Type B pancreatic cell (in vitro differentiated cells): ENCODE measurements around the gene SECISBP2L. TPM values are rescaled to one million over a fixed set of nuclear protein-coding genes. Genes with fewer than 3 reads are reported as not detected.

Experiments used
- DNase-seq: peaks from one replicate; pipeline ENCODE4 v3.0.0; 2021; ENCODE audit warnings: mixed read lengths; ENCODE audit not compliant: unreplicated experiment; ENCODE audit errors: extremely low spot score
- H3K27ac Mint-ChIP-seq: 2 replicates; pipeline ENCODE4 v1.8.0; 2021; ENCODE audit warnings: mild to moderate bottlenecking, mixed read lengths
- H3K27me3 Mint-ChIP-seq: 2 replicates; pipeline ENCODE4 v1.8.0; 2021; ENCODE audit warnings: mixed read lengths
- H3K36me3 Mint-ChIP-seq: 2 replicates; pipeline ENCODE4 v1.8.0; 2021; ENCODE audit warnings: mixed read lengths
- H3K4me1 Mint-ChIP-seq: one replicate; pipeline ENCODE4 v1.8.0; 2021; ENCODE audit warnings: mixed read lengths; ENCODE audit not compliant: unreplicated experiment
- H3K4me3 Mint-ChIP-seq: 2 replicates; pipeline ENCODE4 v1.8.0; 2021; ENCODE audit warnings: mild to moderate bottlenecking, mixed read lengths
- H3K9me3 Mint-ChIP-seq: 2 replicates; pipeline ENCODE4 v1.8.0; 2021; ENCODE audit warnings: mixed read lengths
- long read RNA-seq: library from polyadenylated mRNA; unstranded; transcript quantifications from one replicate; pipeline ENCODE4 v2.0.0, GENCODE V29; 2020
- total RNA-seq: library from RNA; stranded (reverse); gene quantifications from 2 replicates; pipeline ENCODE4 v1.2.1, GENCODE V29; 2021; ENCODE audit warnings: low replicate concordance
- TF ChIP-seq, protein P1 (sequence below): fragments of 200-600 bp; sonication (generic); conservative IDR thresholded peaks from 2 replicates; pipeline ENCODE4 v1.5.0; 2021; ENCODE audit warnings: antibody characterized with exemption, mild to moderate bottlenecking

SECISBP2L gene, protein sequence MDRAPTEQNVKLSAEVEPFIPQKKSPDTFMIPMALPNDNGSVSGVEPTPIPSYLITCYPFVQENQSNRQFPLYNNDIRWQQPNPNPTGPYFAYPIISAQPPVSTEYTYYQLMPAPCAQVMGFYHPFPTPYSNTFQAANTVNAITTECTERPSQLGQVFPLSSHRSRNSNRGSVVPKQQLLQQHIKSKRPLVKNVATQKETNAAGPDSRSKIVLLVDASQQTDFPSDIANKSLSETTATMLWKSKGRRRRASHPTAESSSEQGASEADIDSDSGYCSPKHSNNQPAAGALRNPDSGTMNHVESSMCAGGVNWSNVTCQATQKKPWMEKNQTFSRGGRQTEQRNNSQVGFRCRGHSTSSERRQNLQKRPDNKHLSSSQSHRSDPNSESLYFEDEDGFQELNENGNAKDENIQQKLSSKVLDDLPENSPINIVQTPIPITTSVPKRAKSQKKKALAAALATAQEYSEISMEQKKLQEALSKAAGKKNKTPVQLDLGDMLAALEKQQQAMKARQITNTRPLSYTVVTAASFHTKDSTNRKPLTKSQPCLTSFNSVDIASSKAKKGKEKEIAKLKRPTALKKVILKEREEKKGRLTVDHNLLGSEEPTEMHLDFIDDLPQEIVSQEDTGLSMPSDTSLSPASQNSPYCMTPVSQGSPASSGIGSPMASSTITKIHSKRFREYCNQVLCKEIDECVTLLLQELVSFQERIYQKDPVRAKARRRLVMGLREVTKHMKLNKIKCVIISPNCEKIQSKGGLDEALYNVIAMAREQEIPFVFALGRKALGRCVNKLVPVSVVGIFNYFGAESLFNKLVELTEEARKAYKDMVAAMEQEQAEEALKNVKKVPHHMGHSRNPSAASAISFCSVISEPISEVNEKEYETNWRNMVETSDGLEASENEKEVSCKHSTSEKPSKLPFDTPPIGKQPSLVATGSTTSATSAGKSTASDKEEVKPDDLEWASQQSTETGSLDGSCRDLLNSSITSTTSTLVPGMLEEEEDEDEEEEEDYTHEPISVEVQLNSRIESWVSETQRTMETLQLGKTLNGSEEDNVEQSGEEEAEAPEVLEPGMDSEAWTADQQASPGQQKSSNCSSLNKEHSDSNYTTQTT
- 51.9 and 74.7 TPM in 2 replicates for total RNA-seq
- long read RNA-seq, partial matches to known transcripts = 93 of 109 reads
- long read RNA-seq, other reads (novel, unspliced or antisense) = 16 of 109 reads

DNA sequence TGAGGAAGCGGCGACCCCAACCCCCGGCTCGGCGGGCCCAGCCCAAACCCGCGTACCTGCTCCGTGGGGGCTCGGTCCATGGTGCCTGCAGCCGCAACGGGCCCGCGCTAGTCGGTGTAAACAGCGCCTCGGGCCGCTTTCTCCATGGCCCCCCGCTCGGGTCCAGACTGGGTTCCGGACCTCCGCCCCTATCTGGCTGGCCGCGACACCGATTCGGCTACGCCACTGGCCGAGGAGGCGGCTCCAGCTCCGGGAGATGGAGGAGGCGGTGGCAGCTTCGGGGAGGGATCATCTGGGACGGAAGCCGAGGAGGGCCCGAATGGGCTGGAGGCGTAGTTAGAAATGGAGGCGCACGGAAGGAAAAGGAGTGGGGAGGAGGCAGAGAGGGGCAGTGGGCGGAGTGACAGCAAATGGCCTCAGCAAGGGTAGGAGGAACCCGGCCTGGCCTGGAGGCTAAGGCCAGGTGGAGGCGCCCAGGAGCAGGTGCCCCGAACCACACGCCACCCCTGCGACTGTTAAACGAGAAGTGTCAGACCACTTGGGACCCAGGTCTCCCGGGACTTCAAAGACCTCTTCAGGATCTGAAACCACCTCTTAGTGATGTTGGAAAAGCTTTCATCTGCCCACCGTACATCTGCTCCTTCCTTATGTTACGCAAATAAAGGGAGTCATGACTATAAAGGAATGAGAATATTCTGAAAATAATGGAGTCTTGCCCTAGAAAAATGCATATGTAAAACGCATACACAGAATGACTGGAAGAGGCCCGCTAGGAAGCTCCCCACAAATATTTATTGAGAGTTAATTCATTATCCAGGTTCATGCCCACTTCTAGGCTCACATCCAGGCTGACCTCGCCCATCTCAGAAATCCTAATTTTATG, at the start of gene SECISBP2L:
Gene SECISBP2L (minus strand): TSS at position 227 of the 883 bp plus-strand sequence. CDS start 147 bp downstream, at position 80.
- H3K4me3 Mint-ChIP-seq = peak within 1 kb of the TSS; percentile 99
- H3K36me3 Mint-ChIP-seq = no peaks in the 10 kb centered on the region
- H3K9me3 Mint-ChIP-seq = no peaks in the 10 kb centered on the region
- H3K27ac Mint-ChIP-seq = peak within 1 kb of the TSS; percentile 88
- TF ChIP-seq, protein P1, sequence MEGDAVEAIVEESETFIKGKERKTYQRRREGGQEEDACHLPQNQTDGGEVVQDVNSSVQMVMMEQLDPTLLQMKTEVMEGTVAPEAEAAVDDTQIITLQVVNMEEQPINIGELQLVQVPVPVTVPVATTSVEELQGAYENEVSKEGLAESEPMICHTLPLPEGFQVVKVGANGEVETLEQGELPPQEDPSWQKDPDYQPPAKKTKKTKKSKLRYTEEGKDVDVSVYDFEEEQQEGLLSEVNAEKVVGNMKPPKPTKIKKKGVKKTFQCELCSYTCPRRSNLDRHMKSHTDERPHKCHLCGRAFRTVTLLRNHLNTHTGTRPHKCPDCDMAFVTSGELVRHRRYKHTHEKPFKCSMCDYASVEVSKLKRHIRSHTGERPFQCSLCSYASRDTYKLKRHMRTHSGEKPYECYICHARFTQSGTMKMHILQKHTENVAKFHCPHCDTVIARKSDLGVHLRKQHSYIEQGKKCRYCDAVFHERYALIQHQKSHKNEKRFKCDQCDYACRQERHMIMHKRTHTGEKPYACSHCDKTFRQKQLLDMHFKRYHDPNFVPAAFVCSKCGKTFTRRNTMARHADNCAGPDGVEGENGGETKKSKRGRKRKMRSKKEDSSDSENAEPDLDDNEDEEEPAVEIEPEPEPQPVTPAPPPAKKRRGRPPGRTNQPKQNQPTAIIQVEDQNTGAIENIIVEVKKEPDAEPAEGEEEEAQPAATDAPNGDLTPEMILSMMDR = peak; percentile 36
- H3K4me1 Mint-ChIP-seq = no peaks in the 10 kb centered on the region
- DNase-seq = peak; percentile 92
- H3K27me3 Mint-ChIP-seq = no peaks in the 10 kb centered on the region

DNA sequence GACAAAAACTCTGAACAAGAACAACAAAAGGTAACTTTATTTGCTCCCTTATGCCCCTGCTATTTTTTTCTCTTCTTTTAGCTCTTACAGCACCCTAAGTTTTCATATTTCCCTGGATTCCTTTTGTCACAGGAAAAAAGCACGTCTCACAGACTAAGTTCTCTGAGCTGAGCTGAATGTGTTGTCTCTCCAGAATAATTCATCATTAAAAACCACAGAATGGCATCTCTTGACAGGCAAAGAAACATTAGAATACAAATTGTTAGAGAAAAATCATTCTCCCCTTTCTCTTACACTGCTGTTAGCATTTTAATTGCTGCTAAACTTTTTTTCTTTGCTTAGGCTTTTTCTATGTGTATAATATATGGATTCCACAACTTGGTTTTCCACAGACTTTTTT, 48.7 kb upstream of the SECISBP2L start:
- no peak overlapping the region for H3K27ac Mint-ChIP-seq
- H3K9me3 Mint-ChIP-seq = no peaks in the 10 kb centered on the region
- H3K27me3 Mint-ChIP-seq = no peaks in the 10 kb centered on the region
- TF ChIP-seq, protein P1 = no peak
- H3K4me3 Mint-ChIP-seq = no peak overlapping the region
- no peaks in the 10 kb centered on the region for H3K4me1 Mint-ChIP-seq
- no peaks in the 10 kb centered on the region for H3K36me3 Mint-ChIP-seq
- no peak for DNase-seq

DNA sequence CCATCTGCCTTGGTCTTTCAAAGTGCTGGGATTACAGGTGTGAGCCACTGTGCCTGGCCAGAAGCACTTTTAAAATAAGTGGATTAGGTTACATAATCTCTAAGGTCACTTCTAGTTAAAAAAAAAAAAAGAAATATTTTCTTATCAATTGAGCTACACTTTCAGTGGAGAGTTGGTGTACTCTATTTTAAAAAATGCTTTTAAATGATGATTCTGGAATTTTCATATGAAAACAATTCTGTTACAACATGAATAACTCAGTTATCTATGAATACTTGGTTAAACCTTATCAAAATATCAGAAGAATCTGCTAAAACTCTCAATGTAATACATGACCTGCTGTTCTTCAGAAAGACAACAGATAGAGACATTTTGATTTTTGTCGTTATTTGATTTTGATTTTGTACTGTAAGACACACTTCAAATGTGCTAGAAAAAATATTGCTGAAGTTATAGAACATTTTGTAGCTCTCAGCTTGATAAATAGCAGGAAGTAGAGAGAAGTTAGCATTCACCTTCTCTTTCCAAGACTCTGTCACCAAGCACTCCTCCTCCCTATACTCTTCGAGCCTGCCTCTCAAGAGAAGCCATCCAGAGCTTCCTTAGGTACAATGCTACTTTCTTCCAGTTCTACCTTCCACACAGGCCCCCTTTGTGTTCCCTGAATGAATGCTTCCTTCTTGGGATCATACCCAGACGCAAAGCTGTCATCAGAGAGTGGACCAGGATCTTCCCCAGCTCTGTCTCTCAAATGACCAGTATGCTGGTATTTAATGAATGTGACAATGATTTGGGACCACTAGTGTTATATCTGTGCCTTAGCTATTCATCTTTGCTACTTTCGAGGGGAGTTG, 47.2 kb upstream of the SECISBP2L start:
- H3K9me3 Mint-ChIP-seq = no peaks in the 10 kb centered on the region
- no peak for DNase-seq
- TF ChIP-seq, protein P1 = no peak
- H3K27ac Mint-ChIP-seq = no peak overlapping the region
- H3K4me3 Mint-ChIP-seq = no peak overlapping the region
- no peaks in the 10 kb centered on the region for H3K36me3 Mint-ChIP-seq
- no peaks in the 10 kb centered on the region for H3K4me1 Mint-ChIP-seq
- H3K27me3 Mint-ChIP-seq = no peaks in the 10 kb centered on the region

DNA sequence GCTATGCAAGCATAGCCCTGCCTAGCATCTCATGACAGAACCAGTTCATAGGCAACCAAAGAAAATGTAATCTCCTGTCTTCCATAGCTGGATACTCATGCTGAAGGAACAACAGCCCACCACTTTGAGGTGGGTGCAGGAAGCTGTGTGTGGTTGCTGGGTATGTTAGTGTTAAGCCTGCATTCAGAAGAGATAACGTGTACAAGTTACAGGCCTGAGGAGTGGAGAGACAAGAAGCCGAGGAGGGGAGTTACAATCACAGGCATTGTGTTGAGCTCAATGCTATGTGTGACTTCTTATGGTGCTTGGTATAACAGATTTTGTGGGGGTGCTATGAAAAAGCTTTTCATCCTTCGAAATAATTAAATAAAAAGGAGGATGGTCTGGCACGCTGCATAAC, 42.8 kb upstream of the SECISBP2L start:
- no peaks in the 10 kb centered on the region for H3K4me1 Mint-ChIP-seq
- no peaks in the 10 kb centered on the region for H3K36me3 Mint-ChIP-seq
- H3K4me3 Mint-ChIP-seq = no peak overlapping the region
- DNase-seq = no peak
- TF ChIP-seq, protein P1 = no peak
- H3K27ac Mint-ChIP-seq = no peak overlapping the region
- H3K9me3 Mint-ChIP-seq = no peaks in the 10 kb centered on the region
- H3K27me3 Mint-ChIP-seq = no peaks in the 10 kb centered on the region
